Progenitor cell of endocrine pancreas (in vitro differentiated cells): ENCODE results near the gene SPON1. TPM values are rescaled to one million over a fixed set of nuclear protein-coding genes. Genes with fewer than 3 reads are reported as not detected.

ENCODE experiments used
- DNase-seq: peaks from one replicate; pipeline ENCODE4 v3.0.0; 2021; ENCODE audit warnings: low spot score; ENCODE audit not compliant: unreplicated experiment
- H3K27ac Mint-ChIP-seq: 2 replicates; pipeline ENCODE4 v1.8.0; 2021; ENCODE audit warnings: mild to moderate bottlenecking, moderate library complexity, mixed read lengths
- H3K27me3 Mint-ChIP-seq: 2 replicates; pipeline ENCODE4 v1.8.0; 2021; ENCODE audit warnings: mixed read lengths
- H3K36me3 Mint-ChIP-seq: 2 replicates; pipeline ENCODE4 v1.8.0; 2022; ENCODE audit warnings: mixed read lengths; ENCODE audit not compliant: insufficient read depth
- H3K4me1 Mint-ChIP-seq: 2 replicates; pipeline ENCODE4 v1.8.0; 2021; ENCODE audit warnings: low read depth, mixed read lengths
- H3K4me3 Mint-ChIP-seq: 2 replicates; pipeline ENCODE4 v1.8.0; 2021; ENCODE audit warnings: low read depth, mild to moderate bottlenecking, moderate library complexity, mixed read lengths
- H3K9me3 Mint-ChIP-seq: 2 replicates; pipeline ENCODE4 v1.8.0; 2021; ENCODE audit warnings: low read depth, mixed read lengths
- total RNA-seq: library from RNA; stranded (reverse); gene quantifications from 2 replicates; pipeline ENCODE4 v1.2.1, GENCODE V29; 2021
- TF ChIP-seq, protein P1 (sequence below): fragments of 200-600 bp; sonication (generic); IDR thresholded peaks from one replicate; pipeline ENCODE4 v1.5.0; 2021; ENCODE audit warnings: antibody characterized with exemption, mild to moderate bottlenecking; ENCODE audit not compliant: unreplicated experiment

SPON1 gene
- total RNA-seq, 1 donor from 2014 or later = 13.7 TPM

DNA sequence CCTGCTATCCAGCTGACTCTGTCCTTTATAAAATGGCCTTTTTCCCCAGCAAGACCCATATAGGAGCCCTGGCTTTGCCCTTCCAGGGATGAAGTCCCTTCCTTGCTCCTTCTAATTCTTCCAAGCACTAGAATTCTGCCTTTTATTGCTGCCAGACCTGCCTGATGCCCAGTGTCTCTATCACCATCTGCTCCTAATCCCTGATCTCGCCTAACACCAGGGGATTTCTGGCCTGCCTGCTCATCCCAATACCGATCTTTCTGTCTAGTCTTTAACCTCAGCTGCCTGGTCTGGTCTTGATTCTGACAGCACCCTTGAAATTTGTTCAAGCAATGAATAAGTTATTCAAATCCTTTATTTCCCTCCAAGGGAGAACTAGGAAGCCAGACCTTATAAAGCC is 150.2 kb downstream of the SPON1 start:
- Mint-ChIP-seq H3K27ac (no peak overlapping the region), H3K27me3 (no peaks in the 10 kb centered on the region), H3K9me3 (peaks cover 7% of the 10 kb centered on the region), H3K4me1 (no peaks in the 10 kb centered on the region), H3K36me3 (peaks cover 1% of the 10 kb centered on the region), H3K4me3 (no peak overlapping the region)
- TF ChIP-seq, protein P1, sequence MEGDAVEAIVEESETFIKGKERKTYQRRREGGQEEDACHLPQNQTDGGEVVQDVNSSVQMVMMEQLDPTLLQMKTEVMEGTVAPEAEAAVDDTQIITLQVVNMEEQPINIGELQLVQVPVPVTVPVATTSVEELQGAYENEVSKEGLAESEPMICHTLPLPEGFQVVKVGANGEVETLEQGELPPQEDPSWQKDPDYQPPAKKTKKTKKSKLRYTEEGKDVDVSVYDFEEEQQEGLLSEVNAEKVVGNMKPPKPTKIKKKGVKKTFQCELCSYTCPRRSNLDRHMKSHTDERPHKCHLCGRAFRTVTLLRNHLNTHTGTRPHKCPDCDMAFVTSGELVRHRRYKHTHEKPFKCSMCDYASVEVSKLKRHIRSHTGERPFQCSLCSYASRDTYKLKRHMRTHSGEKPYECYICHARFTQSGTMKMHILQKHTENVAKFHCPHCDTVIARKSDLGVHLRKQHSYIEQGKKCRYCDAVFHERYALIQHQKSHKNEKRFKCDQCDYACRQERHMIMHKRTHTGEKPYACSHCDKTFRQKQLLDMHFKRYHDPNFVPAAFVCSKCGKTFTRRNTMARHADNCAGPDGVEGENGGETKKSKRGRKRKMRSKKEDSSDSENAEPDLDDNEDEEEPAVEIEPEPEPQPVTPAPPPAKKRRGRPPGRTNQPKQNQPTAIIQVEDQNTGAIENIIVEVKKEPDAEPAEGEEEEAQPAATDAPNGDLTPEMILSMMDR = no peak
- no peak for DNase-seq

GRCh38 chr11:14114269-14114668 is 151.7 kb downstream of the SPON1 start:
- H3K4me3 Mint-ChIP-seq = no peak overlapping the region
- no peaks in the 10 kb centered on the region for H3K4me1 Mint-ChIP-seq
- TF ChIP-seq, protein P1 = no peak
- H3K27ac Mint-ChIP-seq = no peak overlapping the region
- H3K27me3 Mint-ChIP-seq = no peaks in the 10 kb centered on the region
- peaks cover 7% of the 10 kb centered on the region for H3K9me3 Mint-ChIP-seq
- DNase-seq = no peak
- H3K36me3 Mint-ChIP-seq = peaks cover 1% of the 10 kb centered on the region

- Mint-ChIP-seq H3K27ac (no peak overlapping the region), H3K27me3 (no peaks in the 10 kb centered on the region), H3K36me3 (peaks cover 1% of the 10 kb centered on the region), H3K4me1 (no peaks in the 10 kb centered on the region), H3K9me3 (peaks cover 7% of the 10 kb centered on the region), H3K4me3 (no peak overlapping the region)
- TF ChIP-seq, protein P1 = no peak
- no peak for DNase-seq
These were observed 152.3 kb downstream of the SPON1 start for GRCh38 chr11:14114786-14115185.

- DNase-seq = no peak
- Mint-ChIP-seq H3K4me1 (no peaks in the 10 kb centered on the region), H3K4me3 (no peak overlapping the region), H3K27me3 (no peaks in the 10 kb centered on the region), H3K36me3 (peaks cover 1% of the 10 kb centered on the region), H3K27ac (no peak overlapping the region), H3K9me3 (peaks cover 7% of the 10 kb centered on the region)
- TF ChIP-seq, protein P1 = no peak
These were observed 155.1 kb downstream of the SPON1 start for GRCh38 chr11:14117632-14118031.

- no peaks in the 10 kb centered on the region for H3K4me1 Mint-ChIP-seq
- H3K36me3 Mint-ChIP-seq = peaks cover 1% of the 10 kb centered on the region
- no peak for DNase-seq
- no peak overlapping the region for H3K4me3 Mint-ChIP-seq
- peaks cover 7% of the 10 kb centered on the region for H3K9me3 Mint-ChIP-seq
- TF ChIP-seq, protein P1 = no peak
- no peaks in the 10 kb centered on the region for H3K27me3 Mint-ChIP-seq
- no peak overlapping the region for H3K27ac Mint-ChIP-seq
These were observed 155.5 kb downstream of the SPON1 start for GRCh38 chr11:14118072-14118471.
